B cell (primary cell): Measurements from ENCODE around the gene C6orf132.

ENCODE experiments used
- CTCF ChIP-seq: fragments of 200-600 bp; IDR thresholded peaks from one replicate; pipeline ENCODE4 v1.8.0; 2022; ENCODE audit warnings: antibody characterized with exemption, mild to moderate bottlenecking
- EZH2 ChIP-seq: IDR thresholded peaks from 2 replicates; pipeline ENCODE4 v1.6.1; 2012; ENCODE audit warnings: borderline replicate concordance, low read depth, mild to moderate bottlenecking, moderate library complexity, low read length; ENCODE audit not compliant: insufficient read depth, poor library complexity, severe bottlenecking

- TF ChIP-seq CTCF, result no peak
- no peak for TF ChIP-seq EZH2
These were observed 54.3 kb downstream of the C6orf132 start for GRCh38 chr6:42088101-42088591.
